Gastroesophageal sphincter (tissue), 3 donors: ENCODE measurements around the gene PHLDB3.

Source experiments
- POLR2A ChIP-seq, 2 donors: fragments of 450-650 bp; IDR thresholded peaks; one replicate each; pipeline ENCODE4 v1.6.1; 2017; ENCODE audit warnings: antibody characterized with exemption in 2 of 2, mild to moderate bottlenecking in 2 of 2, moderate library complexity in 1 of 2
- TF ChIP-seq, protein P1 (sequence below), 4 experiments: fragments of 200-600 bp in 2 of 4; fragments of 450-650 bp in 2 of 4; sonication (generic) in 1 of 4; IDR thresholded peaks; one replicate each; pipeline ENCODE4 v1.5.1; 2017 to 2019; ENCODE audit warnings: antibody characterized with exemption in 4 of 4, mild to moderate bottlenecking in 2 of 4, moderate library complexity in 2 of 4

DNA sequence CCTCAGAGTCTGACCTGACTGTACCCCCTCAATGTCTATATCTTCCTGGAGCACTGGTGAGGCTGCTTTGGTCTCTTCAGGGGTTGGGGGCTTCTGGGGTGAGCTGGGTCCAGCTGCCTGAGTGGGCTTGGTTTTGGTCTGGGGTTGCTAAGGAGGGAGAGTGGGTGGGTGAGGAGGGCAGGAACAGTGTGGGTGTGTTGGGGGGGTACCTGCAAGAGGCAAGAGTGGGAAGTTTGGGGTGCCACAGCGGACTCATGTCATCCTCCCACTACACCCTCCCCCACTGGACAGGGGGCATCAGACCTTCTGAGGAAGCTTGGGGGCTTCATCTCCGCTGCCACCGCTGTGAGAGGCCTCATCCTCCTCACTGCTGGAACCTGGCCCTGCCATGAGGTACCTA, 42.0 kb upstream of the PHLDB3 start:
- TF ChIP-seq, protein P1, sequence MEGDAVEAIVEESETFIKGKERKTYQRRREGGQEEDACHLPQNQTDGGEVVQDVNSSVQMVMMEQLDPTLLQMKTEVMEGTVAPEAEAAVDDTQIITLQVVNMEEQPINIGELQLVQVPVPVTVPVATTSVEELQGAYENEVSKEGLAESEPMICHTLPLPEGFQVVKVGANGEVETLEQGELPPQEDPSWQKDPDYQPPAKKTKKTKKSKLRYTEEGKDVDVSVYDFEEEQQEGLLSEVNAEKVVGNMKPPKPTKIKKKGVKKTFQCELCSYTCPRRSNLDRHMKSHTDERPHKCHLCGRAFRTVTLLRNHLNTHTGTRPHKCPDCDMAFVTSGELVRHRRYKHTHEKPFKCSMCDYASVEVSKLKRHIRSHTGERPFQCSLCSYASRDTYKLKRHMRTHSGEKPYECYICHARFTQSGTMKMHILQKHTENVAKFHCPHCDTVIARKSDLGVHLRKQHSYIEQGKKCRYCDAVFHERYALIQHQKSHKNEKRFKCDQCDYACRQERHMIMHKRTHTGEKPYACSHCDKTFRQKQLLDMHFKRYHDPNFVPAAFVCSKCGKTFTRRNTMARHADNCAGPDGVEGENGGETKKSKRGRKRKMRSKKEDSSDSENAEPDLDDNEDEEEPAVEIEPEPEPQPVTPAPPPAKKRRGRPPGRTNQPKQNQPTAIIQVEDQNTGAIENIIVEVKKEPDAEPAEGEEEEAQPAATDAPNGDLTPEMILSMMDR (IDR thresholded peaks at IDR 0.05): no peak
- TF ChIP-seq POLR2A (IDR thresholded peaks at IDR 0.05): no peak
